Rectal smooth muscle tissue (tissue), 1 donor: ENCODE results near the gene STPG2.

Experiments used
- H3K27ac ChIP-seq: one replicate; pipeline ENCODE4 v1.7.0; 2013; ENCODE audit warnings: low read depth, low read length, inconsistent platforms
- H3K27me3 ChIP-seq: one replicate; pipeline ENCODE4 v1.7.0; 2013; ENCODE audit warnings: low read length; ENCODE audit not compliant: control insufficient read depth, insufficient read depth
- H3K36me3 ChIP-seq: one replicate; pipeline ENCODE4 v1.7.0; 2013; ENCODE audit warnings: low read length; ENCODE audit not compliant: control insufficient read depth, insufficient read depth
- H3K4me1 ChIP-seq: one replicate; pipeline ENCODE4 v1.7.0; 2013; ENCODE audit warnings: low read length; ENCODE audit not compliant: control insufficient read depth, insufficient read depth
- H3K4me3 ChIP-seq: one replicate; pipeline ENCODE4 v1.7.0; 2013; ENCODE audit warnings: low read length
- H3K9ac ChIP-seq: one replicate; pipeline ENCODE4 v1.7.0; 2013; ENCODE audit warnings: low read length

STPG2 gene

DNA sequence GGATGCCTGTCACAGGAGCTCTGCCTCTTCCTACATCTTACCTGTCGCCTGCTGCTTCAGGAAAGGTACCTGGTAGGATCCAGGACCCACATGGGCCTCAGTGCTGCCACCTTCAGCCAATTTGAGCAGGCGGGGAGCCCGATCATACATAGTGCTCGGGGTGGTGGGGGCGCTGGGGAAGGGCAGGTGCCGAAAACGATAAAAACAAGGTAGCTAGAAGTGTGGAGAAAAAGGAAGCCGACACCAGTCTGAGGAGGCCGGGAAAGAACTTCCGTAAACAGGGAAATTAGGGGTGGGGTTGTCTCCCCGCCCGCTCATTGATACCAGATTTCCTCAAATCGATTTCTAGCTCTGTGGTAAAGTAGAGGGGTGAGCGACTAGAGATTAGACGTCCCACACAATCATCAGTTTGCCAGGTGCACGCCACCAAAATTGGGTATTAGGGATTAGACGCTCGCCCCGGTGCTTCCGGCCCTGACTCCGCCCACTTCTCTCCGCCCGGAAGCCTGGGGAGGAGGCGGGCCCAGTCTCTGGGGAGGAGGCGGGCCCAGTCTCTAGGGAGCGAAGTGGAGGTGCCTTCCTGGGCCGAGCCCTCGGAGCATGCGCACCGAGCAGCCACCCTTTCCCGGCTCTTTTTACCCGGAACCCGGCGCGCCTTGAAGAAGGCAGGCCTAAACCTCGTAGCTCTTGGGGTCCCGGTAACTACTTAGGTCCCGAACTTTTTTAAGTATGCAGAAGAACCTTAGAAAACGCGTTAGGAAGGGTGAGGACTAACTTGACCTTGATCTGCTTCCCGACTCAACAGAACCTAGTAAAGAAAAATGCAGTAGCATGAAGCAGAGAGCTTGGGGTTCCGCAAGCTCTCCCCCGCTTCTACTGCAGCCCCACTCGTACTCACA, at the start of gene STPG2:
STPG2 (minus strand) TSS at position 476 of the 899 bp plus-strand sequence.
- peak within 1 kb of the TSS; percentile 76 for H3K27ac ChIP-seq
- H3K27me3 ChIP-seq, result no peaks in the 10 kb centered on the region
- no peaks in the 10 kb centered on the region for H3K36me3 ChIP-seq
- H3K9ac ChIP-seq, result peak within 1 kb of the TSS; percentile 33
- H3K4me1 ChIP-seq, result no peaks in the 10 kb centered on the region
- H3K4me3 ChIP-seq, result peak within 1 kb of the TSS; percentile 69

DNA sequence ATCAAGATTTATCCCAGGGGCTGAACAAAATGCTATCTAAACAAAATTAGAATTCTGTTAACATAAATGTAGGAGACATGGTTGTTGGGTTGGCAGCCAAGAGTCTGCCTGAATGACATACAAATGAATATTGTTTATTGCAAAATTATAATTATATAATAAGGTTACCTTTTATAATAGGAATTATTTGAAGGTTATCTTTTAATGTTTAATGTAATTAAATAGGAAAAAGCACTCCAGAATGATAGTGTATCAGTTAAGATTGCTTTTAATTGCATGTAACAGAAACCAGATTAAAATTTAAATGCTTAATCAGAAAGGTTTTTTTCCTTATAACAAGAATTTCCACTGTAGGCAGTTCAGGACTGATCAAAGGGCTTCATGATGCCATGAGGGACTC, 42.0 kb upstream of the STPG2 start:
- Histone ChIP-seq H3K4me1 (no peaks in the 10 kb centered on the region), H3K9ac (no peak overlapping the region), H3K4me3 (no peak overlapping the region)

DNA sequence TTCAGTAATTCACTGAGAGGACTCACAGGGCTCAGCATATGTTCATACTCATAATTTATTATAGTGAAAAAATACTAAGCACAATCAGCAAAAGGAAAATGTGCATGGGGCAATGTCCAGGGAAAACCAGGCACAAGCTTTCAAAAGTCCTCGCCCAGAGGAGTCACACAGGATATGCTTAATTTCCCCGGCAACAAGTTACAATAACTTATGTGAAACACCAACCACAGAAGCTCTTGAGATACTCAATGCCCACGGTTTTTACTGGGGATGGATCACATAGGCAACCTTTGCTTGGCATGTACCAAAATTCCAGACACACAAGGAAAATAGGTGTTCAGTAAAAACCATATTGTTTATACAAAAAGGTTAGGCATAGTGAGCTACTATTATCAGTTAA, 38.5 kb upstream of the STPG2 start:
- H3K4me1 ChIP-seq, result no peaks in the 10 kb centered on the region
- no peaks in the 10 kb centered on the region for H3K27me3 ChIP-seq
- no peak overlapping the region for H3K4me3 ChIP-seq
- H3K36me3 ChIP-seq, result no peaks in the 10 kb centered on the region
- no peak overlapping the region for H3K27ac ChIP-seq
- no peak overlapping the region for H3K9ac ChIP-seq

More for the DNA sequence above, 42.0 kb upstream of the STPG2 start:
- H3K36me3 ChIP-seq, result no peaks in the 10 kb centered on the region
- H3K27ac ChIP-seq, result no peak overlapping the region
- H3K27me3 ChIP-seq, result no peaks in the 10 kb centered on the region

DNA sequence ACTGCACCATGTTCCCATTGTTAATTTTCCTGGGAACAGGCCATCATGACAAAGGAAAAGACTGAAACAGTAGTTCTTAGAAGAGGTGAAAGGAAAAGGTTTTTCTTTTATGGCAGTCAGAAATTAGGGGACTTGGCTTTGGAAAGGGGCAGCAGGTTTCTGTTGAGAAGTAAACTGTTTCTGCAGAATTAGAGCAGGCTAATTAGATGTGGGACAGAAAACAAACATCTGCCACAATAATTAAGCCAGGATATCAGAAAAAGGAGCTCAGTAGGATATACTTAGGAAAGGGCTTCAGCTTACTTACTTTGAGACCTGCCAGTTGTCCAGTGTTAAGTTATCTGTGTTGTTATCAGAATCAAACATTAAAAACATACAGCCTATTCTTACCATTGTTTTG, 36.7 kb upstream of the STPG2 start:
- H3K4me3 ChIP-seq, result no peak overlapping the region
- H3K4me1 ChIP-seq, result no peaks in the 10 kb centered on the region
- H3K9ac ChIP-seq, result no peak overlapping the region
- H3K36me3 ChIP-seq, result no peaks in the 10 kb centered on the region
- no peak overlapping the region for H3K27ac ChIP-seq
- no peaks in the 10 kb centered on the region for H3K27me3 ChIP-seq

DNA sequence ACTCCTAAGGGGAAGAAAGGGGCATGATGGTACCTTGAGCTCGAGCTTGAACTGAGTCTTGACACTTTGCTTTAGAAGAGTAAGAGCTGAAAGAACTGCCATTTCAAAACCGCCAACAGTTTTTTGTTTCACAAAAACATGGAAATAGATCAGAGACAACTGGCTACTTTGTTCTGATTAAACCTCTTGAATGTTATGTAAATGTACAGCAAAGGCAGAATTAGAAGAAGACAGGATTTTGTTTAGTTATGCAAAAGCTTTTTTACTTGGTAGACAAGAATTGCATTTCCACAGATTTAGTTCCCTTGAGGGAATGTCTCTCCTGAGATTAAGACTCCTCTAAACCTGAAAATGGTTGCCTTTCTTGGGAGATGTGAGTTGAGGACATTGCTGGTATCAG, 33.3 kb upstream of the STPG2 start:
- Histone ChIP-seq H3K27ac (no peak overlapping the region), H3K4me3 (no peak overlapping the region), H3K4me1 (no peaks in the 10 kb centered on the region), H3K36me3 (no peaks in the 10 kb centered on the region), H3K9ac (no peak overlapping the region), H3K27me3 (no peaks in the 10 kb centered on the region)

DNA sequence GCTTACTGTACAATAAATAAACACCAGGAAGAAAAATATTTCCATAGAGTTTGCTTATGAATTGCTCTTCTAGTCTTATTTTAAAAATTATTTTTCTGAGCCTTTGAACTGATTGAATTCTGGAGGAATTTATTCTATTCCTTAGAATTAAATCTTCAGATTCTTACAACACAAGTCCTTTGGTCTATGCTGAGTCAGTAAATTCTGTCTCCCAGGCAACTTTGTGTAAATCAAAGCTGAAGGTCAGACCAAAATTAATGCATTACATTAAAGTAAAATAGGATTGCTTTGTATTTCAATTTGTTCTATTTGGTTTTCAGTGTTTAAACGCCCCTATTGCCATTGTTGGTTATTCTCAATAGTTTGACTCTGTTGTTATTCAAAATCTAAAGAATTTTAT, 26.8 kb upstream of the STPG2 start:
- Histone ChIP-seq H3K4me1 (no peaks in the 10 kb centered on the region), H3K27me3 (no peaks in the 10 kb centered on the region), H3K9ac (no peak overlapping the region), H3K4me3 (no peak overlapping the region), H3K27ac (no peak overlapping the region), H3K36me3 (no peaks in the 10 kb centered on the region)

DNA sequence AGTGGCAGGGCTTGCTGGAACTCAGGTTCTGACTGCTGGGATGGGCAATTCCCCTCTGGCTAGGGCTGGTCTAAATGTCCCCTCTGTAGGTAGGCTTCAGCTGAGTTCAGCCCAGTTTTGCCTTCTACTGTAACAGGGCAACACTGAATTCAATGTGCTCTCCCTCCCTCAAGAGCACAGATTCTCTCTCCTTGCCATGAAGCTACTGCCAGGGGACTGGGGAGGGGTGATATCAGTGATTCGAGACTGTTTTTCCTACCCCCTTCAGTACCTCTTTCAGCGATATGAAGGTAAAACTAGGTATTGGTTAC, 23.4 kb upstream of the STPG2 start:
- no peak overlapping the region for H3K9ac ChIP-seq
- H3K27me3 ChIP-seq, result no peaks in the 10 kb centered on the region
- H3K36me3 ChIP-seq, result no peaks in the 10 kb centered on the region
- no peaks in the 10 kb centered on the region for H3K4me1 ChIP-seq
- no peak overlapping the region for H3K4me3 ChIP-seq
- H3K27ac ChIP-seq, result no peak overlapping the region

DNA sequence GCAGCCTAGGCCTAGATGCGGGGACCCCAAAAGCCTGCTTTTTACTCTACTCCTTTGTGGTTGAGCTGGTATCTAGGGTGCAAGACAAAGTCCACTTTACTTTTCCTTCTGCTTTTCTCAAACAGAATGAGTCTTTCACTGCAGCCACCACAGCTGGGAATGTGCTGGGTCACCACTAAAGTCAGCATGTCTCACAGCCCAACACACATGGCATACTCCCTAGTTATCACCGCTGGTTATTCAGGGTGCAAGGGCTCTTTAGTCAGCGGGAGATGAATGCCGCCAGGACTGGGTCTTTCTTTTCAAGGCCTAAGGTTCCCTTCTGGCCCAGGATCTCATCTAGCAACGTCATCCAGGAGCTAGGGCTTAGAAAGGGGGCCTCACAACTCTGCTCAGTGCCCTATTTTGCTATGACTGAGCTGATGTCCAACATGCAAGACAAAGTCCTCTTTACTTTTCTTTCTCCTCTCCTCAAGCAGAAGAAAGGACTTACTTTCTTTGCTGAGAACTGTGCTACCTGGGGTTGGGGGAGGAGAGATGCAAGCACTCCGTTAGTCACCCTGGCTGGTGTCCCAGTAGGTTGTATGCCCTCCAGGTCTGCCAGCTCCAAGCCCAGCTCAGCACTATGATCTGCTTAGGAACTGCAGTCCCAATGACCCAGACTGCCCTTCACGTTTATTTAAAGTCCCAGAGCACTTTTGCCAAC, 22.9 kb upstream of the STPG2 start:
- Histone ChIP-seq H3K4me1 (no peaks in the 10 kb centered on the region), H3K27ac (no peak overlapping the region), H3K27me3 (no peaks in the 10 kb centered on the region), H3K36me3 (no peaks in the 10 kb centered on the region), H3K9ac (no peak overlapping the region), H3K4me3 (no peak overlapping the region)

DNA sequence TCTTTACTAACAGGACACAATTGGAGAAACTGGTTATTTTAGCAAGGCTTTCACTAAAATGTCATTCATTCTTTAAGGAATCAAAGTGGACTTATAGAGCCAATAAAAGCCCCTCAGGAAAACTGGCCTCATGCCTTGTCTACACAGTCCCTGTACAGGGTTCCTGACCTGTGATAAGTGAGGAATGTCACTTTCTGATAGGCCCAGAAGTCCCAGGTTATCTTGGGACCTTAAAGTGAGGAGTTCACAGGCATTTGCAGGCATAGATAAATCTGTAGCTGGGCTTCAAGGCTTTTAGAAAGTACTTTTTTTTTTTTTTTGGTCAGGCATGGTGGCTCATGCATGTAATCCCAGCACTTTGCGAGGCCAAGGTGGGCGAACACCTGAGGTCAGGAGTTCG, 19.4 kb upstream of the STPG2 start:
- H3K36me3 ChIP-seq, result no peaks in the 10 kb centered on the region
- no peak overlapping the region for H3K4me3 ChIP-seq
- H3K9ac ChIP-seq, result no peak overlapping the region
- H3K27me3 ChIP-seq, result no peaks in the 10 kb centered on the region
- no peaks in the 10 kb centered on the region for H3K4me1 ChIP-seq
- no peak overlapping the region for H3K27ac ChIP-seq

DNA sequence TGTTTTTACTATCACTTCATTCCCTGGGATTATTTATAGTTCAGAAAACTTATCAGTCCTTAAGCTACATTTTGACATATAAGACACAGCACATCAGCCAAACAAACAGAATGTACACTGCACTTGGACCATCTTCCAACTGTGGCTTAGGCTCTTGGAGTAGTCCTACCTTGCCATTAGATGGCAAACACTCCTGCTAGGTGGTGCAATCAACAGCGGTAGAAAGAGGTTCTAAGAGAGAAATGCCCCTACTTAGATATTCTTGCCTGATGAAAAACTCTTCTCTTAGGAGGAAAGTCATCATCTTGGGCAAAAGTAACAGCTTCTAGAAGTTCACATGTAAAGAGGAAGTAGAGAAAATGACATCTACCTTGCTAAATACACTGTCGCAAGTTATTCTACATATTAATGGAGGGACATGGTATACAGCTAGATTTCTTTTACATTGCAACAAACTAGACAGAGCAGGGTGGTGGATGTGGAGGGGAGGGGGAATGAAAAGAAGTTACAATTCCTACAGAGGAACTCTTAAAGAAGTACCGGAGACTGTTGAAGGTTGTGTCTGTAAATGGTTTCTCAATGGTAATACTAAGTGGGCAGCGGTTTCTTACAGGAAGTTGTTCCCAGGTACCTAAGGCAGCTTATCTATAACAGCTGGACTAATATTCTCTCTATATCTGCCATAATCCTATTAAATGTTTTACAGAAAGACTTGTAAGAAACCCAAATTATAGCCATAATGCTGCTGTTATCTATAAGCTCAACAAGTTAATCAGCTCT, 8.1 kb upstream of the STPG2 start:
- Histone ChIP-seq H3K4me1 (no peaks in the 10 kb centered on the region), H3K9ac (no peak overlapping the region), H3K4me3 (no peak overlapping the region), H3K27me3 (no peaks in the 10 kb centered on the region), H3K36me3 (no peaks in the 10 kb centered on the region), H3K27ac (no peak overlapping the region)

DNA sequence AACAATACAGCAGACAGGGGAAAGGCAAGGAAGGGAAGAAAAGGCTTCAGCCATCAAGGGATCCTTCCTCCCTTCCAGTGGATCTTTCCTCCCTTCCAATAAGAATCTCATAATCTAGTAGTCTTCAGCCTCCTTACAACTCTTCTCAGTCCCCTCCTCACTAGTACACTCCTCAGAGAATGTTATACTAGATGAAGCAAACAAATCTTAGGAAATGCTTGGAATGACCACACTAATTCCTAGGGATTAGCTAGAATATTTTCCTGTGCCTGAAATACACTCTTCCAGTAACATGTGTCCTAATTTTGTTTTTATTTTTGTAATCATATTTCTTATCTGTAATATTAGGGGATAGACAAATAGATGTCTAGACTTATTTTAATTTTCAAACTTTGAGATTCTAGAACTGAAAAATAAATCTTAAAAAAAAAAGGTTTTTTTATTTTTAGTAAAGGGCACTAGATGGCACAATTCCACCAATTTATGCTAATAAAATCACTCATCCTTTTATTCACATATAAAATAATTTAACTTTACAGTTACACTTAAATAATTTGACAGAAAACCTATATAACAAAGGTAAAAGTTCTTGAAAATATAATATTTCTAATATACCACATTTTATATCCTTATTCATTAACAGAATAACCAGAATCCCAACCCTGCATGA, 7.0 kb upstream of the STPG2 start:
- no peaks in the 10 kb centered on the region for H3K4me1 ChIP-seq
- no peaks in the 10 kb centered on the region for H3K27me3 ChIP-seq
- H3K4me3 ChIP-seq, result no peak overlapping the region
- H3K9ac ChIP-seq, result no peak overlapping the region
- no peak overlapping the region for H3K27ac ChIP-seq
- H3K36me3 ChIP-seq, result no peaks in the 10 kb centered on the region

DNA sequence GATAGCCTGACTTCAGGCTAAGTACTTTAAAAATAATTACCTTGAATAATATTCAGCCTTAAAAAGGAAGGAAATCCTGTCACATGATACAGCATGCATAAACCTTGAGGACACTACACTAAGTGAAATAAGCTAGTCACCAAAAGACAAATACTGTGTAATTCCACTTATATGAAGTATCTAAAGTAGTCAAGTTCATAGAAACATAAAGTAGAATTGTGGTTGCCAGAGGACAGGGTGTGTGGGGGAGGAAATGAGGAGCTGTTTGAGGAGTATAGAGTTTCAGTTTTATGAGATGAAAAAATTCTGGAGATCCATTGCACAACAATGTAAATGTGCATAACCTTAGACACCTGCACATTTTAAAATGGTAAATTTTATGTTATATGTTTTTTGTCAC, 5.6 kb upstream of the STPG2 start:
- no peak overlapping the region for H3K4me3 ChIP-seq
- no peaks in the 10 kb centered on the region for H3K4me1 ChIP-seq
- no peaks in the 10 kb centered on the region for H3K27me3 ChIP-seq
- no peak overlapping the region for H3K9ac ChIP-seq
- H3K36me3 ChIP-seq, result no peaks in the 10 kb centered on the region
- no peak overlapping the region for H3K27ac ChIP-seq
